Bronchial epithelial cell (primary cell): ENCODE results near the gene RIT2. TPM values are rescaled to one million over a fixed set of nuclear protein-coding genes. Genes with fewer than 3 reads are reported as not detected.

Source experiments
- DNase-seq: peaks from one replicate; pipeline ENCODE4 v3.0.0-alpha.2; 2010; ENCODE audit warnings: low read depth
- FAIRE-seq: peaks from 2 replicates; lab custom pipeline; 2011; peaks lifted over from hg19 to GRCh38; lab: Jason Lieb, UNC
- H3K27me3 ChIP-seq: 2 replicates; pipeline ENCODE4 v1.5.1; 2011; ENCODE audit warnings: low read length; ENCODE audit not compliant: control insufficient read depth, insufficient read depth
- H3K36me3 ChIP-seq: 2 replicates; pipeline ENCODE4 v1.5.1; 2011; ENCODE audit warnings: low read length; ENCODE audit not compliant: control insufficient read depth, insufficient read depth
- H3K4me3 ChIP-seq: 2 replicates; pipeline ENCODE4 v1.5.1; 2011; ENCODE audit warnings: mild to moderate bottlenecking, low read depth, low read length, control low read depth
- total RNA-seq: library from RNA; depleted of rRNA; stranded (reverse); fragments of >200 nt; gene quantifications from 2 replicates; pipeline ENCODE4 v1.2.1, GENCODE V29; 2014
- TF ChIP-seq, protein P1 (sequence below): IDR thresholded peaks from 2 replicates; pipeline ENCODE4 v1.5.1; 2011; ENCODE audit warnings: mild to moderate bottlenecking, moderate library complexity, low read length, control low read depth, inconsistent platforms; ENCODE audit not compliant: insufficient read depth, severe bottlenecking

RIT2 gene
- total RNA-seq, 1 donor from 2014 or later: not detected

DNA sequence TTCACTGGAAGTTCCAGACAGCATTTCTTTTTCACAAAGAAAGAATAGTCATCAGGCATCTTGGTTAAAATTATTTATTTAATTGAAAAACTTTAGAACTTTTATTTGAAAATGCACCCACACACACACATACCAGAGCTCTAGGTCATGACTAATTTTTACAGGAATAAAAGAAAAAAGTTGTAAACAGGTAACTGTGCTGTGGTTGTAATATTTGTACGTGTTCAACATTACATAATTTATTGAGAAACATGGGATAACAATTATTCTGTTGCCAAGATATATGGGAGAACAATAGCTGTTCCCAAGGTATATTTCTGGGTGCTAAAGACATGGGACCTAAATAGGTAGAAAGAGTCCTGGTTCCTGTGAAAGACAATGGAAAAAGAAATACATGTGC, 104.9 kb downstream of the RIT2 start:
- Histone ChIP-seq H3K36me3 (no peaks in the 10 kb centered on the region), H3K4me3 (no peak overlapping the region), H3K27me3 (no peaks in the 10 kb centered on the region)
- no peak for FAIRE-seq
- TF ChIP-seq, protein P1, sequence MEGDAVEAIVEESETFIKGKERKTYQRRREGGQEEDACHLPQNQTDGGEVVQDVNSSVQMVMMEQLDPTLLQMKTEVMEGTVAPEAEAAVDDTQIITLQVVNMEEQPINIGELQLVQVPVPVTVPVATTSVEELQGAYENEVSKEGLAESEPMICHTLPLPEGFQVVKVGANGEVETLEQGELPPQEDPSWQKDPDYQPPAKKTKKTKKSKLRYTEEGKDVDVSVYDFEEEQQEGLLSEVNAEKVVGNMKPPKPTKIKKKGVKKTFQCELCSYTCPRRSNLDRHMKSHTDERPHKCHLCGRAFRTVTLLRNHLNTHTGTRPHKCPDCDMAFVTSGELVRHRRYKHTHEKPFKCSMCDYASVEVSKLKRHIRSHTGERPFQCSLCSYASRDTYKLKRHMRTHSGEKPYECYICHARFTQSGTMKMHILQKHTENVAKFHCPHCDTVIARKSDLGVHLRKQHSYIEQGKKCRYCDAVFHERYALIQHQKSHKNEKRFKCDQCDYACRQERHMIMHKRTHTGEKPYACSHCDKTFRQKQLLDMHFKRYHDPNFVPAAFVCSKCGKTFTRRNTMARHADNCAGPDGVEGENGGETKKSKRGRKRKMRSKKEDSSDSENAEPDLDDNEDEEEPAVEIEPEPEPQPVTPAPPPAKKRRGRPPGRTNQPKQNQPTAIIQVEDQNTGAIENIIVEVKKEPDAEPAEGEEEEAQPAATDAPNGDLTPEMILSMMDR: no peak
- DNase-seq: no peak

- Histone ChIP-seq H3K4me3 (no peak overlapping the region), H3K27me3 (no peaks in the 10 kb centered on the region), H3K36me3 (no peaks in the 10 kb centered on the region)
- FAIRE-seq: no peak
- no peak for DNase-seq
- TF ChIP-seq, protein P1: no peak
These were observed 105.8 kb downstream of the RIT2 start for GRCh38 chr18:43009674-43010073.

- Histone ChIP-seq H3K27me3 (no peaks in the 10 kb centered on the region), H3K36me3 (no peaks in the 10 kb centered on the region), H3K4me3 (no peak overlapping the region)
- no peak for DNase-seq
- TF ChIP-seq, protein P1: no peak
- no peak for FAIRE-seq
These were observed 108.1 kb downstream of the RIT2 start for GRCh38 chr18:43007365-43007764.

- no peak for FAIRE-seq
- Histone ChIP-seq H3K27me3 (no peaks in the 10 kb centered on the region), H3K36me3 (no peaks in the 10 kb centered on the region), H3K4me3 (no peak overlapping the region)
- DNase-seq: no peak
- TF ChIP-seq, protein P1: no peak
These were observed 111.1 kb downstream of the RIT2 start for GRCh38 chr18:43004421-43004820.

DNA sequence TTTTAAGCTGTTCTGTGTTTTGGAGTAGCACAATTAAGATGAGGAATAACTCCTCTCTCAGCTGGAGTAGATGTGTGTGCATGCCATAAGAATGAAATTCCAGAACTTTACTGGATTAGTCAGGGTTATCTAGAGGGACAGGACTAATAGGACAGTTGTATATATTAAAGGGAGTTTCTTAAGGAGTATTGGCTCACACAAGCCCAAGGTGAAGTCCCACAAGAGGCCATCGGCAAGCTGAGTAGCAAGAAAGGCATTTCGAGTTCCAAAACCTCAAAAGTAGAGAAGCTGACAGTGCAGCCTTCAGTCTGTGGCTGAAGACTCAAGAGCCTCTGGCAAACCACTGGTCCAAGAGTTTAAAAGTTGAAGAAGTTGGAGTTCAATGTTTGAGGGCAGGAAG, 113.7 kb downstream of the RIT2 start:
- DNase-seq (no peak), FAIRE-seq (no peak)
- H3K27me3 ChIP-seq: no peaks in the 10 kb centered on the region
- TF ChIP-seq, protein P1: no peak
- no peak overlapping the region for H3K4me3 ChIP-seq
- H3K36me3 ChIP-seq: no peaks in the 10 kb centered on the region

- Histone ChIP-seq H3K27me3 (no peaks in the 10 kb centered on the region), H3K4me3 (no peak overlapping the region), H3K36me3 (no peaks in the 10 kb centered on the region)
- no peak for DNase-seq
- TF ChIP-seq, protein P1: no peak
- FAIRE-seq: no peak
These were observed 118.7 kb downstream of the RIT2 start for GRCh38 chr18:42996824-42997223.
